Hepatocyte (in vitro differentiated cells): Measurements from ENCODE around the gene AGBL2.

Experiments used
- CTCF ChIP-seq: fragments of 200-600 bp; sonication (generic); IDR thresholded peaks from 2 replicates; pipeline ENCODE4 v1.5.1; 2016; ENCODE audit warnings: antibody characterized with exemption, mild to moderate bottlenecking; ENCODE audit not compliant: poor library complexity
- EZH2 ChIP-seq: fragments of 200-600 bp; sonication (generic); IDR thresholded peaks from 2 replicates; pipeline ENCODE4 v1.6.1; 2016; ENCODE audit warnings: antibody characterized with exemption, mild to moderate bottlenecking, borderline replicate concordance
- EZH2phosphoT487 ChIP-seq: fragments of 200-600 bp; sonication (generic); IDR thresholded peaks from one replicate; pipeline ENCODE4 v1.6.1; 2018; ENCODE audit warnings: antibody characterized with exemption, mild to moderate bottlenecking, low read depth, moderate library complexity; ENCODE audit not compliant: unreplicated experiment, severe bottlenecking

GRCh38 chr11:47716692-47717091 is 1.5 kb upstream of the AGBL2 start:
- peak; percentile 2 for TF ChIP-seq CTCF
- no peak for TF ChIP-seq EZH2
- TF ChIP-seq EZH2phosphoT487 = no peak
